IMR-90 (cell line): ENCODE data around the gene SLC22A31. TPM values are rescaled to one million over a fixed set of nuclear protein-coding genes. Genes with fewer than 3 reads are reported as not detected.

Experiments used
- ATAC-seq: fragments of 200-7000 bp; cut with Tn5 transposase; 2 replicates; pipeline ENCODE4 v1.9.1; 2020; ENCODE audit warnings: low read depth, mild to moderate bottlenecking, moderate library complexity
- BruUV-seq: library from RNA; stranded (reverse); fragments of 400-500 nt; replicated peaks from 2 replicates; lab custom pipeline; 2021; lab: Mats Ljungman, UMichigan
- CTCF ChIA-PET: fragments of 300-600 bp; formaldehyde crosslinking; extraction: SDS; loops from one replicate; lab custom pipeline; 2021; ENCODE audit warnings: antibody characterized with exemption; lab: Yijun Ruan, JAX
- POLR2A ChIA-PET: fragments of 300-600 bp; sonication (Branson Sonifier 250); formaldehyde crosslinking; loops from one replicate; lab custom pipeline; 2022; ENCODE audit warnings: antibody characterized with exemption; ENCODE audit not compliant: unreplicated experiment; lab: Charles Lee
- DNase-seq: peaks from one replicate; pipeline ENCODE4 v3.0.0; 2013
- H2AFZ ChIP-seq: replicated peaks from 2 replicates; pipeline ENCODE3; 2013; ENCODE audit warnings: low read length, mild to moderate bottlenecking; ENCODE audit not compliant: poor library complexity
- H2AK5ac ChIP-seq: 2 replicates; pipeline ENCODE4 v1.6.1; 2013; ENCODE audit warnings: low read depth, low read length, inconsistent platforms
- H2AK9ac ChIP-seq: replicated peaks from 2 replicates; pipeline ENCODE3; 2013; ENCODE audit warnings: mild to moderate bottlenecking, low read depth, low read length, moderate library complexity; ENCODE audit not compliant: poor library complexity
- H2BK120ac ChIP-seq: 2 replicates; pipeline ENCODE4 v1.6.1; 2013; ENCODE audit warnings: low read depth, low read length, inconsistent platforms
- H2BK15ac ChIP-seq: 3 replicates; pipeline ENCODE4 v1.6.1; 2013; ENCODE audit warnings: low read depth, low read length, inconsistent platforms
- H2BK20ac ChIP-seq: 2 replicates; pipeline ENCODE4 v1.6.1; 2013; ENCODE audit warnings: low read depth, mild to moderate bottlenecking, inconsistent platforms, low read length, moderate library complexity
- H2BK5ac ChIP-seq: 2 replicates; pipeline ENCODE4 v1.6.1; 2013; ENCODE audit warnings: mild to moderate bottlenecking, low read depth, low read length, inconsistent platforms; ENCODE audit not compliant: poor library complexity, severe bottlenecking
- H3K14ac ChIP-seq: replicated peaks from 2 replicates; pipeline ENCODE4 v1.6.1; 2013; ENCODE audit warnings: low read depth, low read length, inconsistent platforms
- H3K18ac ChIP-seq: 2 replicates; pipeline ENCODE4 v1.6.1; 2013; ENCODE audit warnings: low read depth, low read length, control low read depth
- H3K23ac ChIP-seq: 2 replicates; pipeline ENCODE4 v1.6.1; 2013; ENCODE audit warnings: low read depth, low read length, inconsistent platforms
- H3K27ac ChIP-seq: 2 replicates; pipeline ENCODE4 v1.5.1; 2013; ENCODE audit warnings: mild to moderate bottlenecking, control low read depth, low read length; ENCODE audit not compliant: insufficient read depth
- H3K27me3 ChIP-seq: 2 replicates; pipeline ENCODE4 v1.6.1; 2013; ENCODE audit warnings: low read length; ENCODE audit not compliant: control insufficient read depth, insufficient read depth
- H3K36me3 ChIP-seq: 2 replicates; pipeline ENCODE4 v1.6.1; 2013; ENCODE audit warnings: low read length, mixed read lengths; ENCODE audit not compliant: control insufficient read depth, insufficient read depth
- H3K4ac ChIP-seq: 2 replicates; pipeline ENCODE4 v1.6.1; 2013; ENCODE audit warnings: low read depth, low read length, inconsistent platforms
- H3K4me1 ChIP-seq: 2 replicates; pipeline ENCODE4 v1.6.1; 2013; ENCODE audit warnings: low read length, mixed read lengths; ENCODE audit not compliant: control insufficient read depth, insufficient read depth
- H3K4me2 ChIP-seq: 2 replicates; pipeline ENCODE4 v1.6.1; 2013; ENCODE audit warnings: low read depth, mild to moderate bottlenecking, control low read depth, low read length, moderate library complexity
- H3K4me3 ChIP-seq: 2 replicates; pipeline ENCODE4 v1.5.1; 2013; ENCODE audit warnings: low read depth, mild to moderate bottlenecking, control low read depth, low read length, moderate library complexity; ENCODE audit not compliant: insufficient read depth
- H3K56ac ChIP-seq: 2 replicates; pipeline ENCODE4 v1.6.1; 2013; ENCODE audit warnings: low read length, inconsistent platforms; ENCODE audit not compliant: insufficient read depth; ENCODE audit errors: extremely low read depth
- H3K79me1 ChIP-seq, 2 experiments: 2 replicates each; pipeline ENCODE4 v1.6.1; 2013; ENCODE audit warnings: low read length in 2 of 2, inconsistent platforms in 1 of 2, low read depth in 1 of 2
- H3K9ac ChIP-seq: 2 replicates; pipeline ENCODE4 v1.6.1; 2013; ENCODE audit warnings: low read depth, low read length, control low read depth
- H3K9me1 ChIP-seq: 2 replicates; pipeline ENCODE4 v1.6.1; 2013; ENCODE audit warnings: low read length, inconsistent platforms; ENCODE audit not compliant: insufficient read depth
- H3K9me3 ChIP-seq: 2 replicates; pipeline ENCODE4 v1.6.1; 2013; ENCODE audit warnings: low read length; ENCODE audit not compliant: control insufficient read depth, insufficient read depth
- H4K20me1 ChIP-seq: 2 replicates; pipeline ENCODE4 v1.6.1; 2013; ENCODE audit warnings: low read length, inconsistent platforms; ENCODE audit not compliant: insufficient read depth
- H4K5ac ChIP-seq: 2 replicates; pipeline ENCODE4 v1.6.1; 2013; ENCODE audit warnings: mild to moderate bottlenecking, low read depth, low read length, control low read depth
- H4K8ac ChIP-seq, 2 experiments: 2 replicates each; pipeline ENCODE4 v1.6.1; 2013; ENCODE audit warnings: low read depth in 2 of 2, low read length in 2 of 2, control low read depth in 1 of 2, inconsistent platforms in 1 of 2
- H4K91ac ChIP-seq: 2 replicates; pipeline ENCODE4 v1.6.1; 2013; ENCODE audit warnings: low read depth, low read length, inconsistent platforms; ENCODE audit not compliant: insufficient read depth
- MAZ ChIP-seq: IDR thresholded peaks from 2 replicates; pipeline ENCODE4 v1.6.1; 2012; ENCODE audit warnings: low read depth, mild to moderate bottlenecking, low read length, improper control_type of control experiment, moderate library complexity, borderline replicate concordance
- USF2 ChIP-seq: fragments of 150-350 bp; IDR thresholded peaks from 2 replicates; pipeline ENCODE4 v1.6.1; 2017; ENCODE audit warnings: mild to moderate bottlenecking, antibody characterized with exemption, low read length, low read depth
- WGBS, 2 experiments: methylation state at CpG; one replicate each; pipeline versions ENCODE4 v1.1.5 to v1.1.7; 2013; ENCODE audit warnings: missing lambda C conversion rate in 2 of 2; ENCODE audit not compliant: insufficient read length in 1 of 2; ENCODE audit errors: extremely low coverage in 2 of 2; 5-methylcytosine and 5-hydroxymethylcytosine counted together
- dilution Hi-C: fragments of 300-500 bp; cut with HindIII; formaldehyde crosslinking; loops from one replicate; pipeline ENCODE4 v1.14.3; 2018; ENCODE audit warnings: low sequenced_read_pairs; ENCODE audit not compliant: unreplicated experiment
- in situ Hi-C: fragments of 300-500 bp; cut with MboI; formaldehyde crosslinking; loops from 3 replicates; pipeline ENCODE4 v1.14.3; 2019; ENCODE audit warnings: low sequenced_read_pairs, inconsistent platforms, mixed read lengths
- intact Hi-C: fragments of 100-400 bp; cut with micrococcal nuclease; formaldehyde crosslinking; loops from 2 replicates; pipeline ENCODE4 v1.10.0; 2022
- polyA plus RNA-seq, 3 experiments: library from polyadenylated mRNA; depleted of rRNA; stranded (reverse); fragments of >200 nt; gene quantifications; 2 replicates each; pipeline ENCODE4 v1.2.3, GENCODE V29; 2012; ENCODE audit warnings: low replicate concordance in 1 of 3
- total RNA-seq: library from RNA; depleted of rRNA; stranded (reverse); fragments of >200 nt; gene quantifications from 2 replicates; pipeline ENCODE4 v1.2.3, GENCODE V29; 2012

SLC22A31 gene
- total and polyA plus RNA-seq, 2 of the 4 experiments (the other 2 are of a cell fraction): 0.18 to 5.5 TPM

GRCh38 chr16:89187770-89188392 lies 12.5 kb downstream of the SLC22A31 start:
- TF ChIP-seq MAZ (no peak), USF2 (peak; percentile 48; the same call in 1 of the 2 replicates)
- no peaks in the 10 kb centered on the region for H3K79me1 ChIP-seq
- H3K4me2 ChIP-seq: no peak overlapping the region
- intact Hi-C loops (no loop called here), in situ Hi-C loops (no loop called here), dilution Hi-C loops (no loop called here)
- H4K5ac ChIP-seq: no peak overlapping the region
- no peak overlapping the region for H2BK120ac ChIP-seq
- no peak overlapping the region for H2BK20ac ChIP-seq
- H3K4me3 ChIP-seq: no peak overlapping the region
- H3K36me3 ChIP-seq: no peaks in the 10 kb centered on the region
- WGBS, 2 experiments: 86% methylated on average over 11 of the region's 19 CpGs; no CpG with 5 or more reads in 1 of the 2 experiments
- no TSS peak for BruUV-seq
- no peak overlapping the region for H3K14ac ChIP-seq
- peaks cover 4% of the 10 kb centered on the region for H3K4me1 ChIP-seq
- H4K20me1 ChIP-seq: no peaks in the 10 kb centered on the region; the same call in 1 of the 2 replicates
- H3K56ac ChIP-seq: no peak overlapping the region
- H2AK9ac ChIP-seq: no peak overlapping the region
- no peak overlapping the region for H3K27ac ChIP-seq
- ChIA-PET CTCF (no interaction called here), POLR2A (no interaction called here)
- no peak overlapping the region for H2BK15ac ChIP-seq
- ATAC-seq (no peak), DNase-seq (no peak)
- no peak overlapping the region for H3K9ac ChIP-seq
- H3K18ac ChIP-seq: no peak overlapping the region
- H3K9me1 ChIP-seq: peaks cover 3% of the 10 kb centered on the region; the same call in 1 of the 2 replicates
- H4K8ac ChIP-seq: no peak overlapping the region
- no peak overlapping the region for H3K23ac ChIP-seq
- H3K27me3 ChIP-seq: peaks cover 14% of the 10 kb centered on the region; the same call in 1 of the 2 replicates
- no peak overlapping the region for H3K4ac ChIP-seq
- no peak overlapping the region for H2AFZ ChIP-seq
- H4K91ac ChIP-seq: no peak overlapping the region
- no peak overlapping the region for H2AK5ac ChIP-seq
- no peaks in the 10 kb centered on the region for H3K9me3 ChIP-seq
- H2BK5ac ChIP-seq: no peak overlapping the region
